Upper lobe of left lung (tissue), 4 donors: ENCODE data around the gene SHISA6.

Experiments
- EP300 ChIP-seq, 4 donors: sonication (generic); formaldehyde crosslinking; IDR thresholded peaks; one replicate each; pipeline ENCODE4 v1.5.1; 2017; ENCODE audit warnings: antibody characterized with exemption in 4 of 4, control low read depth in 2 of 4
- POLR2A ChIP-seq, 4 donors: fragments of 450-650 bp; IDR thresholded peaks; one replicate each; pipeline ENCODE4 v1.5.1; 2016 to 2017; ENCODE audit warnings: antibody characterized with exemption in 4 of 4, mild to moderate bottlenecking in 2 of 4
- TF ChIP-seq, protein P1 (sequence below), 6 experiments: fragments of 450-650 bp in 4 of 6; fragments of 200-600 bp in 2 of 6; sonication (generic) in 2 of 6; IDR thresholded peaks; one replicate each; pipeline ENCODE4 v1.5.1; 2016 to 2019; ENCODE audit warnings: antibody characterized with exemption in 6 of 6

DNA sequence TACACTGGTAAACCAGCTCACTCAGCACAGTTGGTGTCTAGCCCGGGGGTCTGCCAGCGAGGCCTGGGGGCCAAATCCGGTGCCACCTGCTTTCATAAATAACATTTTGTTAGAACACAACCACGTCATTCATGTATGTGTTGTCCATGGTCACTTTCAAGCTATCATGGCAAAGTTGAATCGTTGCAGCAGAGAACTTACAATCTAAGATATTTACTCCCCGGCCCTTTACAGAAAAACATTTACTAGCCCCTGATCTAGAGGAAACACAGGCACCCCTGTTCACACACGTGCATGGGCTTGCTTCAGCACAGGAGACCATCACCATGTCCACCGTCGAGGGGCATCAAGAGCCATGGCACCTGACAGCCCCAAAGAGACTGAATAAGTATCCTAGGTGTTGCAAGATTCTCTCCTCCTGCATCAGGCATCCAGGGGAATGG is 245.9 kb downstream of the SHISA6 start:
- TF ChIP-seq, protein P1, sequence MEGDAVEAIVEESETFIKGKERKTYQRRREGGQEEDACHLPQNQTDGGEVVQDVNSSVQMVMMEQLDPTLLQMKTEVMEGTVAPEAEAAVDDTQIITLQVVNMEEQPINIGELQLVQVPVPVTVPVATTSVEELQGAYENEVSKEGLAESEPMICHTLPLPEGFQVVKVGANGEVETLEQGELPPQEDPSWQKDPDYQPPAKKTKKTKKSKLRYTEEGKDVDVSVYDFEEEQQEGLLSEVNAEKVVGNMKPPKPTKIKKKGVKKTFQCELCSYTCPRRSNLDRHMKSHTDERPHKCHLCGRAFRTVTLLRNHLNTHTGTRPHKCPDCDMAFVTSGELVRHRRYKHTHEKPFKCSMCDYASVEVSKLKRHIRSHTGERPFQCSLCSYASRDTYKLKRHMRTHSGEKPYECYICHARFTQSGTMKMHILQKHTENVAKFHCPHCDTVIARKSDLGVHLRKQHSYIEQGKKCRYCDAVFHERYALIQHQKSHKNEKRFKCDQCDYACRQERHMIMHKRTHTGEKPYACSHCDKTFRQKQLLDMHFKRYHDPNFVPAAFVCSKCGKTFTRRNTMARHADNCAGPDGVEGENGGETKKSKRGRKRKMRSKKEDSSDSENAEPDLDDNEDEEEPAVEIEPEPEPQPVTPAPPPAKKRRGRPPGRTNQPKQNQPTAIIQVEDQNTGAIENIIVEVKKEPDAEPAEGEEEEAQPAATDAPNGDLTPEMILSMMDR (IDR thresholded peaks at IDR 0.05): no peak
- no peak for TF ChIP-seq POLR2A (IDR thresholded peaks at IDR 0.05)
- no peak for TF ChIP-seq EP300 (IDR thresholded peaks at IDR 0.05)
